Stimulated activated CD8-positive, alpha-beta memory T cell treated with anti-CD3 and anti-CD28 coated beads, Interleukin-12 subunit alpha, Interleukin-12 subunit beta, amount 100 ng/mL, for 24 hours (primary cell): Measurements from ENCODE around the gene CCDC184.
A peak's percentile ranks its signal among the peaks of the same experiment; 100 is the strongest.

Source experiments
- DNase-seq: peaks from one replicate; pipeline ENCODE4 v3.0.0-alpha.2; 2020; ENCODE audit errors: extremely low read depth

CCDC184 gene

GRCh38 chr12:48179466-48179865, 4.0 kb upstream of the CCDC184 start:
- no peak for DNase-seq

DNA sequence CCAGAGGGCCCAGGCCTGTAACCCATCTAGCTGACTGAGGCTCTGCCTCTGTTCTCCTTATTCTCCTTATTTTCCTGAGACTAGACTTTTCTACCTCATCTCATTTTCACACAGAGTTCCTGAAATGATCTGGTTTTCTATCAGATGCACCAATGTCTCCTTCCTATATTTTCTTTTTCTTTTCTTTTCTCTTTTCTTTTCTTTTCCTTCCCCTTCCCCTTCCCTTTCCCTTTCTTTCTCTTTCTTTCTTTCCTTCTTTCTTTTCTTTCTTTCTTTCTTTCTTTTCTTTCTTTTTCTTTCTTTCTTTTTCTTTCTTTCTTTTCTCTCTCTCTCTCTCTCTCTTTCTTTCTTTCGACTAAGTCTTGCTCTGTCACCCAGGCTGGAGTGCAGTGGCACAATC, 3.0 kb upstream of the CCDC184 start:
- DNase-seq, result no peak

DNA sequence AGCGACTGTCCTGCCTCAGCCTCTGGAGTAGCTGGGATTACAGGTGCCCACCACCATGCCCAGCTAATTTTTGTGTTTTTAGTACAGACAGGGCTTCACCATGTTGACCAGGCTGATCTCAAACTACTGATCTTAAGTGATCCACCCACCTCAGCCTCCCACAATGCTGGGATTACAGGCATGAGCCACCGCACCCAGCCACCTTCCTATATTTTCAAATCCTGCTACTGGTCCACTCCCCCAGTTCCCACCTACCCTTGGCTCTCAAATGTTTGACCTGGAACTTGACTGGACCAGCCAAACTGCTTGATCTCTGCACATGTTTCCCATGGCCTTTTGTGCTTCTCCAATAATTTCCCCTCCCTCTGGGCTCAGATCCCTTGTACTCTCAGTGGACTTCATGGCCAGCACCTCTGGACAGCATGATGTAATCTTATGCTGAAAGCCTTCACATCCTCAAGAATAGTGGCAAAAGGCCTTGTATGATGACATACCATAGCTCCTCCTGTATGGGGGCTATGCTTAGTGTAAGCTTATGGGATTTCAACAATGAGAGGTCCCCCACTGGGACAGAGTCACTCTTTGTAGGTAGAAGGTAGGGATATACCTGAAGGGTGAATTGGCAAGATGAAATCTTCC, 2.5 kb upstream of the CCDC184 start:
- DNase-seq, result no peak

- DNase-seq, result no peak
Observed at GRCh38 chr12:48182631-48183030, 813 bp upstream of the CCDC184 start.

GRCh38 chr12:48183876-48184548, 568 bp downstream of the CCDC184 start:
- no peak for DNase-seq

GRCh38 chr12:48184549-48184922, 1.1 kb downstream of the CCDC184 start:
- no peak for DNase-seq

GRCh38 chr12:48185181-48185919, 1.9 kb downstream of the CCDC184 start:
- no peak for DNase-seq

DNA sequence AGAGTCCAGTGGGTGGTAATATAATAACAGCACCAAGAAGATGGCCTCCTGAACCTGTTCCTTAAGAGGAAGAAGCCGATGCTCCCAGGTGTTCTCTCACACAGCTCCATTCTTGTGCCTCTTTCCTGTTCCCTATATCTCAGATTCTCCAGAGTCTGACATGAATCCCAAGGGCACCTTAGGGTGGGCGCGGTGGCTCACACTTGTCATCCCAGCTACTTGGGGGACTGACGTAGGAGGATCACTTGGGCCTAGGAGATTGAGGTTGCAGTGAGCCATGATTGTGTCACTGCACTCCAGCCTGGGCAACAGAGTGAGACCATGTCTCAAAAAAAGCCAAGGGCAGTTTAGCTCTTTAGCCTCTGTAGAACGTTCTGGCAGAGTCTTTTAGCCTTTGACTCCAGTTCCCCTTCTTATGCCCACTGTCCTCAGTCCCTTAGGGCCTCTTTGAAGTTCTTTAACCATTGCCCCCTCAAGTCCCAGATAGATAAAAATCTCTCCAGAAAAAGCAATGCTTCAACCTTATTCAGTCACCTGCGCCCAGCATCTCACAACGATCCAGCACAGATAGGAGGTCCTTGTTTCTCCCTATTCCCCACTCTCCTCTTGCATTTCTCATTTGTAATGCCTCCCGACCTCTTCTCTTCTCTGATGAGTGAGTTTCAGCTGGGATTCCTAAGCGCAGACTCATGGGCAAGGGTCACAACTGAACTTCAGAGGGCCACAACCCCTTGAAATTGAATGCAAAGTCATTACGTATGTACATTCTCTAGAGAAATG, 4.7 kb downstream of the CCDC184 start:
- no peak for DNase-seq

DNA sequence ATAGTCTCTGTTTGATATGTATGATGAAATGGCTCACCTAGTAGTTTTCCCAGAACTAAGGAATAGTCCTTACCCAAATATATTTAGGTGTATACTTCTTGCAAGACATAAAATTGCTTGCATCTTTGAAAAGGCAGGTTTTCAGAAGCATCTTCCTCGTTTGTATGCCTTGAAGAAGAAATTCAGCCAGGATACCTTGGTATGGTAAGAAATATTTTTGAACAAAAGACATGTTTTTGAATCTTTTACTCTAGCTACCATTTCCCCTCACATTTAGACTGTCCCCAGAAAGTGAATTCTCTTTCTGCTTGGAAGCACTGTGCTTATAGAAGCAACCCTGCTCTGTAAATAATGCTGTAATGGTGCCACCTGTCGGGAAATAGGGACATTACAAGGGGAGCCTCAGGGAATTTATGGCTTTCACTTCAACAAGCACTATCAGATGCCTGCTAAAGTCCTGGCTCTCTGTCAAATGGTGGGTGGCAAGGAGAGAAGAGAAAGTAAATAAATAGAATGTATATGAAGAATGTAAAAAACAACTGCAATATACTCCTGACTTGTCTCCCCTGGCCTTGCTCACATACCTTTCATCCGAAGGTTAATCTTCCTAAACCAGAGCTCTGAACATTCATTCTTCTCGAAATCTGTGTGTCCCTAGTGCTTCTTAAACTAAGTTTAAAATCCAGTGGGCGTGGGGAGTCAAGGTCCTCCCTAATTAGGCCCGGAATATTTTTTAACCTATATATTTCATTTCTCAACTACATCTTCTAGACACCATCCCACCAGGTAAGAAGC, 6.1 kb downstream of the CCDC184 start:
- no peak for DNase-seq

DNA sequence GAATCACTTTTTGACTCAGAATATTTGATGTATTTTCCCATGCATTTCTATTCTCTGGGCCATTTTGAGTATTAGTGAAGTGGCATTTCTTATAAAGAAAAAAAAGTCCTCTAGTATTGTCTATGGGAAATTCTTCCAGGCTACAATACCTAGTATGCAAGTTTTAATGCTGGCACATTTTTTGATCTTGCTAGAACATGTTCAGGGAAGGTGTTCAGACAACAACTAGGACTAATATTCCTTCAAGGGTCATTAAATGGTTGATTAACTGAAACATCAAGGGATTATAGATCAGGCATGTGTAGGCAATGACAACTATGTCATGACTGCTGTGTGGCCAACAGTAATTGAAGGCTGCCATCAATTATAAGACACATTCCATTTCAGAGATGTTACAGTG, 7.7 kb downstream of the CCDC184 start:
- DNase-seq, result no peak

- DNase-seq, result no peak
Observed at GRCh38 chr12:48192861-48193260, 9.4 kb downstream of the CCDC184 start.

DNA sequence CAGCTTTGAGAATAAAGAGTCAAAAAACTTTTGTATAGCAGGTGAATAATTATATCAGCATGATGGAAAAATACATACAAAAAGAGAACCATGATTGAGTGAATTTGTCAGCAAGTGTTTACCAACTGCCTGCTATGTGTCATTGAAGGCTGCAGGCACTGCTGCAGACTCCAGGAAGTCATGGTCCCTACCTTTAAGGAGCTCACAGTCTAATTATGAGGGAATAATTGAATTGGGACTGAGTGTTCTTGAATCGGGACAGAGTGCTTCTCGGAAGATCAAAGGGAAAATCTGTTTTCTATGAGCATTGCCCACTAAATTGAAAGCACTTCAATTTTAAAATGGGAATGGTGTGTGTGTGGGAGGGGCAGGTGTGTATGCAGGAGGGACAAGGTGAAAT, 10.2 kb downstream of the CCDC184 start:
- no peak for DNase-seq

DNA sequence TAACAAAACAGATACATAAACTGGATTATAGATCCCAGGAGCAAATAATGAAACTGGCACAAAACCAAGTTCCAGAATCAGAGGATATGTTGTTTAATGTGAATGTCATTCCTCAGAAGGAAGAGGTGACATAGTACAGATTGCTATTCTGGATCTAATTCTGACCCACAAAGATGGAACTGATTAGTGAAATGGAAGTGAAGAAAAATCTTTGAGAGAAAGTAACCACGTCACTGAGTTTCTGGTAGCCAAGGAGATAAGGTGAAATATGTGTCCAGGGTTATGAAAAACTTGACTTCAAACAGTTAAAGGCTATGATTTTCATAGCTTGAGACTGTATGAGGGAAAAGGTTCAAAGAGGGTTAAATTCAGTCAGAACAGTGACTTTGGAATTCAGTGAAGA, 11.4 kb downstream of the CCDC184 start:
- no peak for DNase-seq

GRCh38 chr12:48197549-48197970, 14.1 kb downstream of the CCDC184 start:
- DNase-seq, result no peak

DNA sequence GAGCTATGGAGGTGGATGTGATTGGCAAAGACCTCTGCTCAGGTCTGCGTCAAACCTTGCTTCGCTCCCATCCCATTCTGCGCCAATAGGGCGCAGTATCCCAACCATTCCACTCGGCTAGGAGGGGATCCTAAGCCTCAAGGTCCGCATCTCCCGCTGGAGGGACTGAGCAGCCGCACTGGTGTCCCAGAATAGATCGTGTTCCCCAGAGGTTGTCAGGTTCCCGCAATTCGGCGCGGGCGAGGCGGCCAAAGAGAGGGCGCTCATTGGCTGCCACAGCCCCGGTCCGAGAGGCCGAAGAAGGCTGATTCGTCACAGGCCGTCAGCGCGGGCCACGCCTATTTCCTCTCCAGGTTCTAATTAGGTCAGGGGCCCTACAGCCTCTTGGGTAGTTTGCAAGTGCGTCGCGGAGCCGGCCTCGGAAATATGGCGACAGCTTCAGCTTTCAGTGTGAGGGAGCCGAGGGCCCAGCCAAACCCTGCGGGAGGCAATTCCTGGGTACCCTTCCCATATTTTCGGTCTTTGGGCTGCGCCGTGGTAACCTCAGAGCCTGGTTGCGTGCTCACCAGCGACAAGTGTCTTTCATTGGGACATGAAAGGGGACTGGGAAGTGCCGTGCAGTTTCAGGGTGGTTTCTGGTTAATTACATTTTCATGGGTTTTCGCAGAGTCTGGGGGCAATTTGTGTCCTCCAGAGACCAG, 14.7 kb downstream of the CCDC184 start:
- peak; percentile 81 for DNase-seq

GRCh38 chr12:48198672-48198971, 15.2 kb downstream of the CCDC184 start:
- DNase-seq, result no peak

GRCh38 chr12:48198985-48199384, 15.5 kb downstream of the CCDC184 start:
- DNase-seq, result no peak

DNA sequence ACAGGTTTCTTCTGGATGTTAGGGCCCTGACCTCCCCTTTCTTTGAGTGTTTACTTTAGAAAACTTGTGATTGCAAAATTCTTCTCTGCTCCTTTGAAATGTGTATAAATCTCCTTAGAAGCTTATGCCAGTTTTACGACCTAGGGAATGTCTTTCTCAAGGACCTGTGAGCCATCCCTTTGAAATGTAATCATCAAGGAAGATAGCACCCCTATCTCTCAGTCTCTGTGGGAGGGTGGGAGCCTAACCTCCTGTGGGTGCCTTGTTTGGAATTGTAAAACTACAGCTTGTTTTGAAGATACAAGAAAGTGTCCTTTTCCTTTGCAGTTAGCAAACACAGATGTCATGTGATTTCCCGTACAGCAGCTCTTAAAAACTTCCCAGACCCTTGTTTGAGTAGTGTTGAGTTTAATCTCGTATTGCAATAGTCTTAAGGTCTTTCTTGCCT, 16.4 kb downstream of the CCDC184 start:
- DNase-seq, result no peak

- no peak for DNase-seq
Observed at GRCh38 chr12:48201091-48201490, 17.6 kb downstream of the CCDC184 start.

DNA sequence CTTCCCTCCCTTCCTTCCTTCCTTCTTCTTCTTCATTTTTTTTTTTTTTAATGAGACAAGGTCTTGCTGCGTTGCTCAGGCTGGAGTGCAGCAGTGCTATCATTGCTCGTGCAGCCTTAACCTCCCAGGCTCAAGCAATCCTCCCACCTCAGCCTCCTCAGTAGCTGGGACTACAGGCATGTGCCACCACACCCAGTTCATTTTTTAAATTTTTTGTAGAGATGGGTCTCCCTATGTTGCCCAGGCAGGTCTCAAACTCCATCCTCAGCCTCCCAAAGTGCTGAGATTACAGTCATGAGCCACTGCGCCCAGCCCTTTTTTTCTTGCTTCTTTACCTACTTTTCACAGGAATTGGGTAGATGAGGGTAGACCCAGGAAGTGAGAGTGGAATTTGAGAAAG, 18.1 kb downstream of the CCDC184 start:
- no peak for DNase-seq

DNA sequence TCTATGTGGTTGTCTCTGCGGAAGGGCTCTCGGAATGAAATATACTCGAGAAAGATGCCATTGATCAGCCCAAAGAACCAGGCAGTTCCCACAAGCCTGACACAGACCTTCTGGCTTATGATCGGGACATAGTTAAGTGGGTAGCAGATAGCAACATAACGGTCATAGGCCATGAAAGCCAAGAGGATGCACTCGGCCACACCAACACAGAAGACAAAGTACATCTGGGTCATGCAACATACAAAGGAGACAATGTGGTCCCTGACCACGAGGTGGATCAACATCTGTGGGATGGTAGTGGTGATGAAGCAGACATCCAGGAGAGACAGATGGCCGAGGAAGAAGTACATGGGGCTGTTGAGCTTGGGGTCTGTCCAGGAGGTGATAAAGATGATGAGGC, 19.3 kb downstream of the CCDC184 start:
- no peak for DNase-seq
